NB4 (cell line): ENCODE results near the gene NPY4R2.
"Not testable (repeated sequence)": the region's sequence is repeated elsewhere in the genome, so short reads cannot be mapped to it uniquely, and the experiment has no call there.

Source experiments
- MYC ChIP-seq: IDR thresholded peaks from 2 replicates; pipeline ENCODE4 v1.6.1; 2011; ENCODE audit warnings: low read depth, low read length
- POLR2A ChIP-seq: IDR thresholded peaks from 2 replicates; pipeline ENCODE4 v1.6.1; 2011; ENCODE audit warnings: mild to moderate bottlenecking; ENCODE audit not compliant: insufficient read length; ENCODE audit errors: extremely low read depth
- TF ChIP-seq, protein P1 (sequence below): IDR thresholded peaks from one replicate; pipeline ENCODE4 v1.5.1; 2012; ENCODE audit warnings: low read depth, low read length

DNA sequence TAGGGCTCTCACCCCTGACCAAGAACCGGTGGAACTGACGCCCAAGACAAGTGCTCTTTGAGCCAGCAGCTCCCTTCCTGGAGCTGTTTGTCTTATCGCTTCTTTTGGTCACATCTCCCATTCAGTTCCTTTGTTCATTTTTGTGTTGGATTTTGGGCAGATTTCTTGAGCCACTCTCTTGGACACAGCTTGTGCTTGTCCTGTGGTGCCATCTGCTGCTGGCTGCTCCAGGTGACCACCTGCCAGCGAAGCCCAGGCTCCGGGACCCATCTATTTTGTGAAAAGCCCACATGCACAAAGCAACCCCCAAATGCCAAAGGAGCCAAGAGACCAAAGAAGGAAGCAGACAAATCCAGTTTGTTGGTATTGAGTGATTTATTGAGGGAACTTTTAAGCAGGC is 6.2 kb downstream of the NPY4R2 start:
- TF ChIP-seq, protein P1, sequence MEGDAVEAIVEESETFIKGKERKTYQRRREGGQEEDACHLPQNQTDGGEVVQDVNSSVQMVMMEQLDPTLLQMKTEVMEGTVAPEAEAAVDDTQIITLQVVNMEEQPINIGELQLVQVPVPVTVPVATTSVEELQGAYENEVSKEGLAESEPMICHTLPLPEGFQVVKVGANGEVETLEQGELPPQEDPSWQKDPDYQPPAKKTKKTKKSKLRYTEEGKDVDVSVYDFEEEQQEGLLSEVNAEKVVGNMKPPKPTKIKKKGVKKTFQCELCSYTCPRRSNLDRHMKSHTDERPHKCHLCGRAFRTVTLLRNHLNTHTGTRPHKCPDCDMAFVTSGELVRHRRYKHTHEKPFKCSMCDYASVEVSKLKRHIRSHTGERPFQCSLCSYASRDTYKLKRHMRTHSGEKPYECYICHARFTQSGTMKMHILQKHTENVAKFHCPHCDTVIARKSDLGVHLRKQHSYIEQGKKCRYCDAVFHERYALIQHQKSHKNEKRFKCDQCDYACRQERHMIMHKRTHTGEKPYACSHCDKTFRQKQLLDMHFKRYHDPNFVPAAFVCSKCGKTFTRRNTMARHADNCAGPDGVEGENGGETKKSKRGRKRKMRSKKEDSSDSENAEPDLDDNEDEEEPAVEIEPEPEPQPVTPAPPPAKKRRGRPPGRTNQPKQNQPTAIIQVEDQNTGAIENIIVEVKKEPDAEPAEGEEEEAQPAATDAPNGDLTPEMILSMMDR, result not testable (repeated sequence)
- TF ChIP-seq POLR2A, MYC: not testable (repeated sequence)
